GM12801 (cell line): ENCODE measurements around the gene BICC1.

ENCODE experiments used
- CTCF ChIP-seq: IDR thresholded peaks from one replicate; pipeline ENCODE4 v1.5.1; 2011; ENCODE audit warnings: control low read depth; ENCODE audit not compliant: insufficient read length; ENCODE audit errors: extremely low read depth

BICC1 gene

GRCh38 chr10:58543141-58543540, 30.5 kb downstream of the BICC1 start:
- TF ChIP-seq CTCF, result no peak

- no peak for TF ChIP-seq CTCF
These were observed 31.5 kb downstream of the BICC1 start for GRCh38 chr10:58544135-58544534.

- TF ChIP-seq CTCF, result no peak
These were observed 32.8 kb downstream of the BICC1 start for GRCh38 chr10:58545427-58545826.

- TF ChIP-seq CTCF, result no peak
These were observed 33.5 kb downstream of the BICC1 start for GRCh38 chr10:58546137-58546536.

- TF ChIP-seq CTCF, result no peak
These were observed 34.2 kb downstream of the BICC1 start for GRCh38 chr10:58546722-58547445.

- no peak for TF ChIP-seq CTCF
These were observed 35.3 kb downstream of the BICC1 start for GRCh38 chr10:58547963-58548362.

GRCh38 chr10:58554316-58554715, 41.6 kb downstream of the BICC1 start:
- no peak for TF ChIP-seq CTCF
